ENCODE measurements around the gene COPS8. TPM values are rescaled to one million over a fixed set of nuclear protein-coding genes. Genes with fewer than 3 reads are reported as not detected.

COPS8 gene
- total and polyA plus RNA-seq, 2 of the 4 experiments (the other 2 are of a cell fraction): 47.0 to 64.9 TPM

DNA sequence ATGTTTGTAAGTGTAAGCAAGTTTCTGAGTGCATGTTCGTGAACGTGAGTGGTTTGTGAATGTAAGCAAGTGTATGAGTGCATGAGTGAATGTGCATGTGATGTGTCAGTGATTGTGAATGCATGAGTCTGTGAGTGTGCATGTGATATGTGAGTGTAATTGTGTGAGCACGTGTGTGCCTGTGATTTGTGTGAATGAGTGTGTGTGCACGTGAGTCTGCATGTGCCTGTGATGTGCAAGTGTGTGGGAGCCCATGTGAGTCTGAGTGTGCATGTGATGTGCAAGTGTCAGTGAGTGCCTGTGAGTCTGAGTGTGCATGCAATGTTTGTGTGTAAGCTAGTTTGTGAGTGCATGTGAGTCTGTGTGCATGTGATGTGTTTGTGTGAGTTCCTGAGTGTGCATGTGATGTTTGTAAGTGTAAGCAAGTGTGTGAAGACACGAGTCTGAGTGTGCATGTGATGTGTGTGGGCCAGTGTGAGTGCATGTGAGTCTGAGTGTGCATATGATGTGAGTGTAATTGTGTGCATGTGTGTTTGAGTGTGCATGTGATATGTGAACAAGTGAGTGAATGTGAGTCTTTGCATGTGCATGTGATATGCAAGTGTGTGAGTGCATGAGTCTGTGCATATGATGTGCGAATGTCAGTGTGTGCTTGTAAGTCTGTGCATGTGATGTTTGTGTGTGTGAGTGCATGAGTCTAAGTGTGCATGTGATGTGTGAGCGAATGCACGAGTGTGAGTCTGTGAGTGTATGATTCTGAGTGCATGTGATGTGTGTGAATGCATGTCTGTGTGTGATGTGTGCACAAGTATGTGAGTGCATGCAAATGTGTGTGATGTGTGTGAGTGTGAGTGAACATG, 45.1 kb downstream of the COPS8 start:
- Histone ChIP-seq H3K56ac (ENCODE audit: extremely low read depth, insufficient read depth, low read length) (no peak overlapping the region), H3K27me3 (ENCODE audit: control insufficient read depth, insufficient read depth, low read length) (no peaks in the 10 kb centered on the region), H4K91ac (ENCODE audit: insufficient read depth, low read depth, low read length) (no peak overlapping the region), H3K14ac (replicated peaks; ENCODE audit: low read depth, low read length) (peak overlapping the region; percentile 40; the same call in 1 of the 2 replicates), H2BK20ac (ENCODE audit: low read depth, low read length) (no peak overlapping the region), H2AFZ (replicated peaks; ENCODE audit: low read length, poor library complexity) (peak overlapping the region; percentile 2), H4K5ac (ENCODE audit: low read depth, low read length) (no peak overlapping the region), H2BK120ac (ENCODE audit: low read depth, low read length) (peak overlapping the region; percentile 14; the same call in 1 of the 2 replicates), H3K4me3 (ENCODE audit: insufficient read depth, low read depth, low read length) (no peak overlapping the region), H3K23ac (ENCODE audit: low read depth, low read length) (no peak overlapping the region), H3K4me2 (ENCODE audit: low read depth, low read length) (no peak overlapping the region), H3K18ac (ENCODE audit: low read depth, low read length) (no peak overlapping the region), H3K36me3 (ENCODE audit: control insufficient read depth, insufficient read depth, low read length) (no peaks in the 10 kb centered on the region), H3K27ac (ENCODE audit: insufficient read depth, low read length) (no peak overlapping the region), H2BK5ac (ENCODE audit: low read depth, low read length, poor library complexity, severe bottlenecking) (no peak overlapping the region), H4K20me1 (ENCODE audit: insufficient read depth, low read length) (no peaks in the 10 kb centered on the region), H2AK9ac (replicated peaks; ENCODE audit: low read depth, low read length, poor library complexity) (no peak overlapping the region), H4K8ac (ENCODE audit: low read depth in 2 of 2, low read length in 2 of 2) (peak overlapping the region in 1 of 2 experiments; percentile 4; a peak in 1 of 4 replicates), H2BK15ac (ENCODE audit: low read depth, low read length) (no peak overlapping the region; the same call in 2 of the 3 replicates), H3K4ac (ENCODE audit: low read depth, low read length) (peak overlapping the region; percentile 18; the same call in 1 of the 2 replicates), H3K9me1 (ENCODE audit: insufficient read depth, low read length) (peaks cover 29% of the 10 kb centered on the region), H3K79me1 (ENCODE audit: low read depth in 1 of 2, low read length in 2 of 2) (peaks cover 0 to 28% of the 10 kb centered on the region in 2 experiments; a peak in 3 of 4 replicates), H3K9ac (ENCODE audit: low read depth, low read length) (no peak overlapping the region), H2AK5ac (ENCODE audit: low read depth, low read length) (peak overlapping the region; percentile 86; the same call in 1 of the 2 replicates), H3K4me1 (ENCODE audit: control insufficient read depth, insufficient read depth, low read length) (peaks cover 24% of the 10 kb centered on the region), H3K9me3 (ENCODE audit: control insufficient read depth, insufficient read depth, low read length) (no peaks in the 10 kb centered on the region; the same call in 1 of the 2 replicates)
- WGBS, 2 experiments (ENCODE audit: extremely low coverage in 2 of 2, insufficient read length in 1 of 2): 98% methylated on average over 8 of the region's 8 CpGs; no CpG with 5 or more reads in 1 of the 2 experiments
- no TSS peak for BruUV-seq (replicated peaks)
- CTCF ChIA-PET: no interaction called here
- dilution Hi-C loops (cut with HindIII; ENCODE audit: low sequenced_read_pairs, unreplicated experiment): no loop called here
- in situ Hi-C loops (cut with MboI; ENCODE audit: low sequenced_read_pairs): no loop called here
- intact Hi-C loops (cut with micrococcal nuclease): no loop called here
- ATAC-seq (ENCODE audit: low read depth) (no peak), DNase-seq (no peak)
- POLR2A ChIA-PET (ENCODE audit: unreplicated experiment): no interaction called here
- TF ChIP-seq RFX5 (IDR thresholded peaks at IDR 0.05; ENCODE audit: low read depth, low read length) (no peak), CHD1 (IDR thresholded peaks at IDR 0.05; ENCODE audit: low read depth, low read length) (no peak), NFE2L2 (IDR thresholded peaks at IDR 0.05; ENCODE audit: low read depth, low read length) (no peak), CEBPB (IDR thresholded peaks at IDR 0.05; ENCODE audit: low read depth, low read length) (no peak), MXI1 (IDR thresholded peaks at IDR 0.05; ENCODE audit: borderline replicate concordance, low read depth, low read length) (no peak), FOS (IDR thresholded peaks at IDR 0.05; ENCODE audit: low read depth, low read length) (no peak), SMC3 (IDR thresholded peaks at IDR 0.05; ENCODE audit: low read depth, low read length) (no peak), RAD21 (IDR thresholded peaks at IDR 0.05; ENCODE audit: low read length) (no peak), BHLHE40 (IDR thresholded peaks at IDR 0.05; ENCODE audit: low read depth, low read length) (no peak), MAZ (IDR thresholded peaks at IDR 0.05; ENCODE audit: borderline replicate concordance, low read depth, low read length) (no peak), RCOR1 (IDR thresholded peaks at IDR 0.05; ENCODE audit: insufficient replicate concordance, low read length) (no peak)
- TF ChIP-seq, protein P1, sequence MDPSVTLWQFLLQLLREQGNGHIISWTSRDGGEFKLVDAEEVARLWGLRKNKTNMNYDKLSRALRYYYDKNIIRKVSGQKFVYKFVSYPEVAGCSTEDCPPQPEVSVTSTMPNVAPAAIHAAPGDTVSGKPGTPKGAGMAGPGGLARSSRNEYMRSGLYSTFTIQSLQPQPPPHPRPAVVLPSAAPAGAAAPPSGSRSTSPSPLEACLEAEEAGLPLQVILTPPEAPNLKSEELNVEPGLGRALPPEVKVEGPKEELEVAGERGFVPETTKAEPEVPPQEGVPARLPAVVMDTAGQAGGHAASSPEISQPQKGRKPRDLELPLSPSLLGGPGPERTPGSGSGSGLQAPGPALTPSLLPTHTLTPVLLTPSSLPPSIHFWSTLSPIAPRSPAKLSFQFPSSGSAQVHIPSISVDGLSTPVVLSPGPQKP (IDR thresholded peaks at IDR 0.05; ENCODE audit: borderline replicate concordance, low read depth, low read length): no peak
- TF ChIP-seq, protein P2, sequence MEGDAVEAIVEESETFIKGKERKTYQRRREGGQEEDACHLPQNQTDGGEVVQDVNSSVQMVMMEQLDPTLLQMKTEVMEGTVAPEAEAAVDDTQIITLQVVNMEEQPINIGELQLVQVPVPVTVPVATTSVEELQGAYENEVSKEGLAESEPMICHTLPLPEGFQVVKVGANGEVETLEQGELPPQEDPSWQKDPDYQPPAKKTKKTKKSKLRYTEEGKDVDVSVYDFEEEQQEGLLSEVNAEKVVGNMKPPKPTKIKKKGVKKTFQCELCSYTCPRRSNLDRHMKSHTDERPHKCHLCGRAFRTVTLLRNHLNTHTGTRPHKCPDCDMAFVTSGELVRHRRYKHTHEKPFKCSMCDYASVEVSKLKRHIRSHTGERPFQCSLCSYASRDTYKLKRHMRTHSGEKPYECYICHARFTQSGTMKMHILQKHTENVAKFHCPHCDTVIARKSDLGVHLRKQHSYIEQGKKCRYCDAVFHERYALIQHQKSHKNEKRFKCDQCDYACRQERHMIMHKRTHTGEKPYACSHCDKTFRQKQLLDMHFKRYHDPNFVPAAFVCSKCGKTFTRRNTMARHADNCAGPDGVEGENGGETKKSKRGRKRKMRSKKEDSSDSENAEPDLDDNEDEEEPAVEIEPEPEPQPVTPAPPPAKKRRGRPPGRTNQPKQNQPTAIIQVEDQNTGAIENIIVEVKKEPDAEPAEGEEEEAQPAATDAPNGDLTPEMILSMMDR (conservative IDR thresholded peaks at IDR 0.05; ENCODE audit: low read depth, low read length): no peak
- TF ChIP-seq, protein P3, sequence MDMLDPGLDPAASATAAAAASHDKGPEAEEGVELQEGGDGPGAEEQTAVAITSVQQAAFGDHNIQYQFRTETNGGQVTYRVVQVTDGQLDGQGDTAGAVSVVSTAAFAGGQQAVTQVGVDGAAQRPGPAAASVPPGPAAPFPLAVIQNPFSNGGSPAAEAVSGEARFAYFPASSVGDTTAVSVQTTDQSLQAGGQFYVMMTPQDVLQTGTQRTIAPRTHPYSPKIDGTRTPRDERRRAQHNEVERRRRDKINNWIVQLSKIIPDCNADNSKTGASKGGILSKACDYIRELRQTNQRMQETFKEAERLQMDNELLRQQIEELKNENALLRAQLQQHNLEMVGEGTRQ (IDR thresholded peaks at IDR 0.05; ENCODE audit: low read depth, low read length): no peak
